NCI-H82 (cell line): Measurements from ENCODE around the gene IL17B.

Source experiments
- DNase-seq: peaks from one replicate; lab custom pipeline; 2025; lab: John Stamatoyannopoulos, UW

The IL17B gene

GRCh38 chr5:149376711-149377447, 2.2 kb downstream of the IL17B start:
- DNase-seq: no peak

- no peak for DNase-seq
Measured at GRCh38 chr5:149376104-149376503, 3.0 kb downstream of the IL17B start.

GRCh38 chr5:149375434-149375833, 3.7 kb downstream of the IL17B start:
- DNase-seq: peak; percentile 10

GRCh38 chr5:149374801-149375200, 4.3 kb downstream of the IL17B start:
- DNase-seq: peak; percentile 77

DNA sequence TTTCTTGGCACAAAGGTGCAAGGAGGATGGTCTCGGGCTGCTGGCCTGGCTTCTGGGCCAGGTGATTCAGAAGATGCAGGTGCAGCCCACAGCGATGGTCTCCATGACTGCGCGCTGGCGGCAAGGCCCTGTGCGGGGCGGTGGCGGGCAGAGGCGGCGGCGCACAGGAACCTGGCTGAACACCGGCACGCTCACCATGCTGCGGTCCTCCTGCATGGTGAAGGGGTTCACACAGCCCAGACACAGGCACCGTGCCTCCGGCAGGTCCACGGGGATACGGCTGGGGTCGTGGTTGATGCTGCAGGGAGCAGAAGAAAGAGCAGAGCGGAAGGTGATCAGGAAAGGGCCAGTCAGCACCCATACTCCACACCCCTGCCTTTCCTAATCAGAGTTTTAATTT, 4.8 kb downstream of the IL17B start:
- DNase-seq: no peak

GRCh38 chr5:149372932-149373331, 6.2 kb downstream of the IL17B start:
- no peak for DNase-seq

DNA sequence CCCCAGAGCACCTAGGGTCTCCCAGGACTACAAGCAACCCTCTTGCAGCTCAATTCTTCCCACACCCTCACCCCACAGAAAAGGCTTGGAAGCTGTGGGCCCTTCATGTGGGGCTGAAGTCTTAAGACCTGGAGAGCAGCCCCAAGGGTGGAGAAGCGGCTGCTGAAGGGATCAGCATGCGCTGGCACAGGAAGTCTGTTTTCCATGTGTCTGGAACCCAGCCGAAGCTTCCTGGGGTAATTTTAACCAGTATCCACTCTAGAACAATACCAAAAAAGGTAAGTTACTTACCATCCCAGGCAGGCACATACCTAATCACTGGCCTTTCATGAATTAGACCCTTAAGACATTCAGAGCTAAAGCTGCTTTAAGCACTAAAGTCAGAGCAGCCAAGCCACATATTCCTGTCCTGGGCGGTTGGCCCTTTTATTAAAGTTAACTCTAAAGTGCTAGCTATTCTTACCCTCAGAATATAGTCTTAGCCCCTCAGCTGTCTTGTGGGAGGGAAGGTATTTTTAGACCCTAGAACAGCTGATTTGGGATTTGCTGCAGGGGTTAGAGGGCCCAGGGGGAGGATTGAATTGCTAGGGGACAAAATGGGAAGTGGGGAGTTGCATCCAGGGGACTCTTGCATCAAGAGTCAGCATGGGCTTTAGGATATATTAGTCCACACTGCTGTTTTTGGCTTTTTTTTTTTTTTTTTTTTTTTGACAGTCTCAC, 6.9 kb downstream of the IL17B start:
- no peak for DNase-seq

GRCh38 chr5:149371296-149371962, 7.7 kb downstream of the IL17B start:
- DNase-seq: peak; percentile 82

- no peak for DNase-seq
Measured at GRCh38 chr5:149370878-149371277, 8.2 kb downstream of the IL17B start.

- DNase-seq: no peak
Measured at GRCh38 chr5:149367972-149368645, 11.0 kb downstream of the IL17B start.

DNA sequence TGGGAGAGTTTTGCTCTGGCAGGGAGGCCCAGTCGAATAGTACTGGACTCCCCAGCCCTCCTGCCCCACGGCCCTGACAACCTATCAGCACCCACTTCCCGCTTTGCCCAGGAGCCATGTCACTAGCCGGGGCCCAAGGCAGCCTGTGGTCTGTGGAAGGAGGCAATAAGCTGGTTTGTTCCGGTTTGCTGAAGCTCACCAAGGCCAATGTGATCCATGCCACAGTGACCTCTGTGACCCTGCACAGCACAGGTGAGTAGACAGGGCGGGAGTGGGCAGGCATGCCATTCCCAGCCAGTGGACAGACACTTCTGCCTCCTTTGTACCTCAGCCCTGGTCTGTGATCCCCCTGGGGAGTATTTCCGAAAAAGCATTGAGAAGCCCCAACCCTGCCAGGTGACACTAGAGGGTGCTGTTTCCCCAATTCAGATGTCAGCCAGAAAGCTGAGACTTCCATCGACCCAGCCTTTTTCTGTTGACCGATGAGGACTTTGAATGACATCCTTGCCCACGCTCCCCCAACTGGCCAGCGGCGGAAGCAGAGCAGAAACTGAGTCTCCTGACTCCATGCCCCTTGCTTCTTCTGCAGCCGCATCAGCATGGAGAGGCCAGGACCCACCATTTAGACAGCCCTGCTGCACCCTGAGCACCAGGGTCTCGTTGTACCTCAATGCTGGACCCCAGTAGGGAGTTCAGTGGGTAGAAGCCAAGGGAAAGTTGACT, 11.7 kb downstream of the IL17B start:
- peak; percentile 87 for DNase-seq

- no peak for DNase-seq
Measured at GRCh38 chr5:149366169-149366729, 12.8 kb downstream of the IL17B start.

- no peak for DNase-seq
Measured at GRCh38 chr5:149365418-149365817, 13.7 kb downstream of the IL17B start.

DNA sequence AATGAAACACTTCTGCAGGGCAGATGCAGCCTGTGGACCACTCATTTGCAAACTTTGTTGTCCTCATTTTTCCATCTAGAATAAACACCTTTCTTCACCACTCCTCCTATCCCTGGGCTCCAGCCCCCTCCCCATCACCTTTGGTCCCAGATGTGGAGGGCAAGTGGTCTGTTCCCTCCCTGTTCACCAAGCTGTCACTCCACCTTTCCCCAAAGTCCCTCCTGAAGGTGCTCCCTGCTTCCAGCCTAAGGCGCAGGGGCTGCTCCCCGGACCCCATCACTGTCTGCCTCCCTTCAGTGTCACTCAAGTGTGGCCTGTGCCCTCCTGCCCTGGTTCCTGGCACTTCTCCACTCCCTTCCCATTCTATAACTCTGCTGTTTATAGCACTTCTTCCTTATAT, 14.4 kb downstream of the IL17B start:
- DNase-seq: no peak

GRCh38 chr5:149363936-149364335, 15.2 kb downstream of the IL17B start:
- no peak for DNase-seq

GRCh38 chr5:149363358-149363757, 15.7 kb downstream of the IL17B start:
- DNase-seq: no peak

DNA sequence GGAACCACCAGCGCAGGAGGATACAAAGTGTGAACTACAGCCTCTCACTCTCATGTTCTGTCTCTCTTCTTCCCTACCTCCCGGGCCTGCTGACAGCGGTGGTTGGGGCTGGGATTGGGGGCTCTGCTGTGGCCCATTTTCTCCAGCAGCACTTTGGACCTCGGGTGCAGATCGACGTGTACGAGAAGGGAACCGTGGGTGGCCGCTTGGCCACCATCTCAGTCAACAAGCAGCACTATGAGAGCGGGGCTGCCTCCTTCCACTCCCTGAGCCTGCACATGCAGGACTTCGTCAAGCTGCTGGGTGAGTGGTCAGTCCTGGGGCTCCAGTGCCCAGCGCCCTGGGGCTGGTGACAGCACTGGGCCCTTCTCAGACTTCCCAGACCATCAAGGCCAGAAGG, 16.6 kb downstream of the IL17B start:
- DNase-seq: no peak

GRCh38 chr5:149360272-149360671, 18.8 kb downstream of the IL17B start:
- no peak for DNase-seq

DNA sequence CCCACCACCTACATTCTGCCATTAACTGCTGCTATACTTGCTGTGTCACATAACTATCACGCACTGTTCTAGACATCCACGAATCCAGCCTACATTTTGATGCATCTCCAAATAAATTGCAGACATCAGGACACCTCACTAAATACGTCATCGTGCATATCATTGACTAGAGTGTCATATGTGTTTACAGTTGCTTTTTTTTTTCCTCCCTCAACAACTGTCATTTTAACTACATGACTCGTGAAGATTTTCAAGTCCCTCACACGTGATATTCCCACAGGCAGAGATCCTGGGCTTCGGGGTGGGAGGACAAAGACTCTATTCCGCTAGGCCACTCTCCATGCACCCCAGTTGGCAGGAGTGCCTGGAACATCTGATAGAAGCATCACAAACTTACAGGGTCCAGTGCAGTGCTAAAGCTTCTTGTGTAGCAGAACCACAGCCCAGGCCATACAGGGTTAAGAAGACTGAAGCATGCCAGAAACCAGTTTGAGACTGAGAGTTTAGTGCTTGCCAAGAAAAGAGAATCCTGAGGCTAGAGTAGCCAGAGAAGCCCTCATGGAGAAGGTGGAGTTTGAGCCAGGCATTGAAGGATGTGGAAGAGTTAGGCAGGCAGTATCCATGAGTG, 20.1 kb downstream of the IL17B start:
- no peak for DNase-seq

DNA sequence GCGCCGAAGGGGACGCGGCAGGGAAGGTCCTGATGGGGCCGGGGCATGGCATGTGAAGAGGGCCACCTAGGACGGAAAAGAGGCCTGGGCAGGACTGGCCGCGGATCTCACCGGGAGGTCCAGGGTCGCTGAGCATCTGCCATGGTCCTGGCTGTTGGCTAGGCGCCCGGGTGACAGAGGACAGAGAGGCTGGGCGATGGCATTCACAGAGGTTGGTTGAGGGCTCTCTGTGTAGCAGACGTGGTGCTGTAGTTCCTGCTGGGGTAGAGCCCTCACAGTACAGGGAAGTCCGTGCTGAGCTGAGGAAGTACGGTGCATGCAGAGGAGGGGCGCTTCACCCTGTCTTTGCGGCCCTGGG, 20.8 kb downstream of the IL17B start:
- peak; percentile 25 for DNase-seq
